ENCODE data around the gene TCFL5.

- TF ChIP-seq CTCF (conservative IDR thresholded peaks at IDR 0.05; ENCODE audit: low read length) (no peak), EZH2phosphoT487 (IDR thresholded peaks at IDR 0.05; ENCODE audit: borderline replicate concordance) (no peak)
Observed at GRCh38 chr20:62827311-62828038, 34.1 kb downstream of the TCFL5 start.
